IMR-90 (cell line): ENCODE data around the gene DSCAM. TPM values are rescaled to one million over a fixed set of nuclear protein-coding genes. Genes with fewer than 3 reads are reported as not detected.

ENCODE experiments used
- ATAC-seq: fragments of 200-7000 bp; cut with Tn5 transposase; 2 replicates; pipeline ENCODE4 v1.9.1; 2020; ENCODE audit warnings: low read depth, mild to moderate bottlenecking, moderate library complexity
- BruUV-seq: library from RNA; stranded (reverse); fragments of 400-500 nt; replicated peaks from 2 replicates; lab custom pipeline; 2021; lab: Mats Ljungman, UMichigan
- CTCF ChIA-PET: fragments of 300-600 bp; formaldehyde crosslinking; extraction: SDS; loops from one replicate; lab custom pipeline; 2021; ENCODE audit warnings: antibody characterized with exemption; lab: Yijun Ruan, JAX
- POLR2A ChIA-PET: fragments of 300-600 bp; sonication (Branson Sonifier 250); formaldehyde crosslinking; loops from one replicate; lab custom pipeline; 2022; ENCODE audit warnings: antibody characterized with exemption; ENCODE audit not compliant: unreplicated experiment; lab: Charles Lee
- DNase-seq: peaks from one replicate; pipeline ENCODE4 v3.0.0; 2013
- H2AFZ ChIP-seq: replicated peaks from 2 replicates; pipeline ENCODE3; 2013; ENCODE audit warnings: low read length, mild to moderate bottlenecking; ENCODE audit not compliant: poor library complexity
- H2AK5ac ChIP-seq: 2 replicates; pipeline ENCODE4 v1.6.1; 2013; ENCODE audit warnings: low read depth, low read length, inconsistent platforms
- H2AK9ac ChIP-seq: replicated peaks from 2 replicates; pipeline ENCODE3; 2013; ENCODE audit warnings: mild to moderate bottlenecking, low read depth, low read length, moderate library complexity; ENCODE audit not compliant: poor library complexity
- H2BK120ac ChIP-seq: 2 replicates; pipeline ENCODE4 v1.6.1; 2013; ENCODE audit warnings: low read depth, low read length, inconsistent platforms
- H2BK15ac ChIP-seq: 3 replicates; pipeline ENCODE4 v1.6.1; 2013; ENCODE audit warnings: low read depth, low read length, inconsistent platforms
- H2BK20ac ChIP-seq: 2 replicates; pipeline ENCODE4 v1.6.1; 2013; ENCODE audit warnings: low read depth, mild to moderate bottlenecking, inconsistent platforms, low read length, moderate library complexity
- H2BK5ac ChIP-seq: 2 replicates; pipeline ENCODE4 v1.6.1; 2013; ENCODE audit warnings: mild to moderate bottlenecking, low read depth, low read length, inconsistent platforms; ENCODE audit not compliant: poor library complexity, severe bottlenecking
- H3K14ac ChIP-seq: replicated peaks from 2 replicates; pipeline ENCODE4 v1.6.1; 2013; ENCODE audit warnings: low read depth, low read length, inconsistent platforms
- H3K18ac ChIP-seq: 2 replicates; pipeline ENCODE4 v1.6.1; 2013; ENCODE audit warnings: low read depth, low read length, control low read depth
- H3K23ac ChIP-seq: 2 replicates; pipeline ENCODE4 v1.6.1; 2013; ENCODE audit warnings: low read depth, low read length, inconsistent platforms
- H3K27ac ChIP-seq: 2 replicates; pipeline ENCODE4 v1.5.1; 2013; ENCODE audit warnings: mild to moderate bottlenecking, control low read depth, low read length; ENCODE audit not compliant: insufficient read depth
- H3K27me3 ChIP-seq: 2 replicates; pipeline ENCODE4 v1.6.1; 2013; ENCODE audit warnings: low read length; ENCODE audit not compliant: control insufficient read depth, insufficient read depth
- H3K36me3 ChIP-seq: 2 replicates; pipeline ENCODE4 v1.6.1; 2013; ENCODE audit warnings: low read length, mixed read lengths; ENCODE audit not compliant: control insufficient read depth, insufficient read depth
- H3K4ac ChIP-seq: 2 replicates; pipeline ENCODE4 v1.6.1; 2013; ENCODE audit warnings: low read depth, low read length, inconsistent platforms
- H3K4me1 ChIP-seq: 2 replicates; pipeline ENCODE4 v1.6.1; 2013; ENCODE audit warnings: low read length, mixed read lengths; ENCODE audit not compliant: control insufficient read depth, insufficient read depth
- H3K4me2 ChIP-seq: 2 replicates; pipeline ENCODE4 v1.6.1; 2013; ENCODE audit warnings: low read depth, mild to moderate bottlenecking, control low read depth, low read length, moderate library complexity
- H3K4me3 ChIP-seq: 2 replicates; pipeline ENCODE4 v1.5.1; 2013; ENCODE audit warnings: low read depth, mild to moderate bottlenecking, control low read depth, low read length, moderate library complexity; ENCODE audit not compliant: insufficient read depth
- H3K56ac ChIP-seq: 2 replicates; pipeline ENCODE4 v1.6.1; 2013; ENCODE audit warnings: low read length, inconsistent platforms; ENCODE audit not compliant: insufficient read depth; ENCODE audit errors: extremely low read depth
- H3K79me1 ChIP-seq, 2 experiments: 2 replicates each; pipeline ENCODE4 v1.6.1; 2013; ENCODE audit warnings: low read length in 2 of 2, inconsistent platforms in 1 of 2, low read depth in 1 of 2
- H3K9ac ChIP-seq: 2 replicates; pipeline ENCODE4 v1.6.1; 2013; ENCODE audit warnings: low read depth, low read length, control low read depth
- H3K9me1 ChIP-seq: 2 replicates; pipeline ENCODE4 v1.6.1; 2013; ENCODE audit warnings: low read length, inconsistent platforms; ENCODE audit not compliant: insufficient read depth
- H3K9me3 ChIP-seq: 2 replicates; pipeline ENCODE4 v1.6.1; 2013; ENCODE audit warnings: low read length; ENCODE audit not compliant: control insufficient read depth, insufficient read depth
- H4K20me1 ChIP-seq: 2 replicates; pipeline ENCODE4 v1.6.1; 2013; ENCODE audit warnings: low read length, inconsistent platforms; ENCODE audit not compliant: insufficient read depth
- H4K5ac ChIP-seq: 2 replicates; pipeline ENCODE4 v1.6.1; 2013; ENCODE audit warnings: mild to moderate bottlenecking, low read depth, low read length, control low read depth
- H4K8ac ChIP-seq, 2 experiments: 2 replicates each; pipeline ENCODE4 v1.6.1; 2013; ENCODE audit warnings: low read depth in 2 of 2, low read length in 2 of 2, control low read depth in 1 of 2, inconsistent platforms in 1 of 2
- H4K91ac ChIP-seq: 2 replicates; pipeline ENCODE4 v1.6.1; 2013; ENCODE audit warnings: low read depth, low read length, inconsistent platforms; ENCODE audit not compliant: insufficient read depth
- BHLHE40 ChIP-seq: fragments of 150-350 bp; IDR thresholded peaks from 2 replicates; pipeline ENCODE4 v1.6.1; 2016; ENCODE audit warnings: mild to moderate bottlenecking, low read depth, low read length
- CEBPB ChIP-seq: IDR thresholded peaks from 2 replicates; pipeline ENCODE4 v1.6.1; 2012; ENCODE audit warnings: low read depth, low read length, improper control_type of control experiment
- CHD1 ChIP-seq: IDR thresholded peaks from 2 replicates; pipeline ENCODE4 v1.6.1; 2012; ENCODE audit warnings: low read depth, low read length, improper control_type of control experiment
- CTCF ChIP-seq: conservative IDR thresholded peaks from 2 replicates; pipeline ENCODE4 v1.5.1; 2012; ENCODE audit warnings: mild to moderate bottlenecking, low read depth, low read length, improper control_type of control experiment
- ELK1 ChIP-seq: fragments of 150-350 bp; IDR thresholded peaks from 2 replicates; pipeline ENCODE4 v1.6.1; 2016; ENCODE audit warnings: low read depth, mild to moderate bottlenecking, low read length, moderate library complexity, borderline replicate concordance
- MXI1 ChIP-seq: IDR thresholded peaks from 2 replicates; pipeline ENCODE4 v1.6.1; 2012; ENCODE audit warnings: low read depth, mild to moderate bottlenecking, low read length, moderate library complexity, borderline replicate concordance
- POLR2A ChIP-seq: IDR thresholded peaks from 2 replicates; pipeline ENCODE4 v1.6.1; 2012; ENCODE audit warnings: mild to moderate bottlenecking, low read depth, low read length
- RCOR1 ChIP-seq: IDR thresholded peaks from 2 replicates; pipeline ENCODE4 v1.6.1; 2012; ENCODE audit warnings: mild to moderate bottlenecking, low read length, improper control_type of control experiment; ENCODE audit not compliant: insufficient replicate concordance
- RFX5 ChIP-seq: IDR thresholded peaks from 2 replicates; pipeline ENCODE4 v1.8.0; 2012; ENCODE audit warnings: low read depth, mild to moderate bottlenecking, low read length, moderate library complexity
- USF2 ChIP-seq: fragments of 150-350 bp; IDR thresholded peaks from 2 replicates; pipeline ENCODE4 v1.6.1; 2017; ENCODE audit warnings: mild to moderate bottlenecking, antibody characterized with exemption, low read length, low read depth
- WGBS, 2 experiments: methylation state at CpG; one replicate each; pipeline versions ENCODE4 v1.1.5 to v1.1.7; 2013; ENCODE audit warnings: missing lambda C conversion rate in 2 of 2; ENCODE audit not compliant: insufficient read length in 1 of 2; ENCODE audit errors: extremely low coverage in 2 of 2; 5-methylcytosine and 5-hydroxymethylcytosine counted together
- dilution Hi-C: fragments of 300-500 bp; cut with HindIII; formaldehyde crosslinking; loops from one replicate; pipeline ENCODE4 v1.14.3; 2018; ENCODE audit warnings: low sequenced_read_pairs; ENCODE audit not compliant: unreplicated experiment
- in situ Hi-C: fragments of 300-500 bp; cut with MboI; formaldehyde crosslinking; loops from 3 replicates; pipeline ENCODE4 v1.14.3; 2019; ENCODE audit warnings: low sequenced_read_pairs, inconsistent platforms, mixed read lengths
- intact Hi-C: fragments of 100-400 bp; cut with micrococcal nuclease; formaldehyde crosslinking; loops from 2 replicates; pipeline ENCODE4 v1.10.0; 2022
- polyA plus RNA-seq, 3 experiments: library from polyadenylated mRNA; depleted of rRNA; stranded (reverse); fragments of >200 nt; gene quantifications; 2 replicates each; pipeline ENCODE4 v1.2.3, GENCODE V29; 2012; ENCODE audit warnings: low replicate concordance in 1 of 3
- total RNA-seq: library from RNA; depleted of rRNA; stranded (reverse); fragments of >200 nt; gene quantifications from 2 replicates; pipeline ENCODE4 v1.2.3, GENCODE V29; 2012

Gene DSCAM
- total and polyA plus RNA-seq, 2 of the 4 experiments (the other 2 are of a cell fraction): under 0.01 to 0.02 TPM

GRCh38 chr21:40606341-40606740, 240.6 kb downstream of the DSCAM start:
- ChIA-PET CTCF (no interaction called here), POLR2A (no interaction called here)
- Histone ChIP-seq H3K9ac (no peak overlapping the region), H3K14ac (no peak overlapping the region), H2AK5ac (no peak overlapping the region), H3K4me2 (no peak overlapping the region), H3K9me3 (peaks cover 11% of the 10 kb centered on the region), H4K91ac (no peak overlapping the region), H3K9me1 (no peaks in the 10 kb centered on the region), H2AK9ac (no peak overlapping the region), H2BK5ac (no peak overlapping the region), H2BK20ac (no peak overlapping the region), H4K20me1 (no peaks in the 10 kb centered on the region), H3K27me3 (no peaks in the 10 kb centered on the region), H3K23ac (no peak overlapping the region), H4K5ac (no peak overlapping the region), H3K4me1 (no peaks in the 10 kb centered on the region), H3K79me1 (no peaks in the 10 kb centered on the region), H3K18ac (no peak overlapping the region), H4K8ac (no peak overlapping the region), H3K4ac (no peak overlapping the region), H2AFZ (no peak overlapping the region), H3K27ac (no peak overlapping the region), H2BK120ac (no peak overlapping the region), H3K56ac (no peak overlapping the region), H3K36me3 (no peaks in the 10 kb centered on the region), H2BK15ac (no peak overlapping the region), H3K4me3 (no peak overlapping the region)
- in situ Hi-C loops: no loop called here
- BruUV-seq: no TSS peak
- dilution Hi-C loops: no loop called here
- no peak for ATAC-seq
- no peak for DNase-seq
- WGBS, 2 experiments: no CpG with 5 or more reads among the region's 2 CpGs
- intact Hi-C loops: no loop called here
- TF ChIP-seq POLR2A (no peak), BHLHE40 (no peak), CHD1 (no peak), USF2 (no peak), MXI1 (no peak), CTCF (no peak), ELK1 (no peak), RFX5 (no peak), CEBPB (no peak), RCOR1 (no peak)
